MM.1S (cell line): Measurements from ENCODE around the gene CCDC28B.
A peak's percentile ranks its signal among the peaks of the same experiment; 100 is the strongest.

Experiments used
- DNase-seq: peaks from one replicate; pipeline ENCODE4 v3.0.0-alpha.2; 2015
- H2AFZ ChIP-seq: fragments of 300-600 bp; sonication (generic); 2 replicates; pipeline ENCODE4 v1.6.0; 2016; ENCODE audit warnings: antibody characterized with exemption, low read length
- H3F3A ChIP-seq: fragments of 300-600 bp; sonication (generic); 2 replicates; pipeline ENCODE4 v1.6.1; 2016; ENCODE audit warnings: mild to moderate bottlenecking, antibody characterized with exemption, low read length, moderate library complexity, mixed read lengths; ENCODE audit not compliant: insufficient read depth
- H3K27ac ChIP-seq: fragments of 300-600 bp; sonication (generic); 2 replicates; pipeline ENCODE4 v1.5.1; 2016; ENCODE audit warnings: mild to moderate bottlenecking, low read length
- H3K27me3 ChIP-seq: fragments of 300-600 bp; sonication (generic); replicated peaks from 2 replicates; pipeline ENCODE4 v1.6.0; 2016; ENCODE audit warnings: low read length; ENCODE audit not compliant: insufficient read depth
- H3K36me3 ChIP-seq: fragments of 300-600 bp; sonication (generic); replicated peaks from 2 replicates; pipeline ENCODE4 v1.6.1; 2016; ENCODE audit warnings: mild to moderate bottlenecking, low read length, mixed read lengths; ENCODE audit not compliant: insufficient read depth
- H3K4me1 ChIP-seq: fragments of 300-600 bp; sonication (generic); 2 replicates; pipeline ENCODE4 v1.6.1; 2016; ENCODE audit warnings: low read length, mixed read lengths
- H3K4me2 ChIP-seq: fragments of 300-600 bp; sonication (generic); 2 replicates; pipeline ENCODE4 v1.6.0; 2016; ENCODE audit warnings: low read depth, low read length
- H3K4me3 ChIP-seq: fragments of 300-600 bp; sonication (generic); 2 replicates; pipeline ENCODE4 v1.5.1; 2016; ENCODE audit warnings: low read length, mixed read lengths
- H3K79me2 ChIP-seq: fragments of 300-600 bp; sonication (generic); 2 replicates; pipeline ENCODE4 v1.6.1; 2016; ENCODE audit warnings: mixed run types, low read length, mixed read lengths
- H3K9ac ChIP-seq: fragments of 300-600 bp; sonication (generic); 2 replicates; pipeline ENCODE4 v1.6.1; 2016; ENCODE audit warnings: low read length, mixed read lengths
- H3K9me2 ChIP-seq: fragments of 300-600 bp; sonication (generic); replicated peaks from 2 replicates; pipeline ENCODE4 v1.6.1; 2016; ENCODE audit warnings: mild to moderate bottlenecking, low read length, mixed read lengths; ENCODE audit not compliant: insufficient read depth
- H3K9me3 ChIP-seq: fragments of 300-600 bp; sonication (generic); replicated peaks from 2 replicates; pipeline ENCODE4 v1.6.1; 2016; ENCODE audit warnings: mild to moderate bottlenecking, low read length, mixed read lengths; ENCODE audit not compliant: insufficient read depth
- H4K20me1 ChIP-seq: fragments of 300-600 bp; sonication (generic); 2 replicates; pipeline ENCODE4 v1.6.1; 2016; ENCODE audit warnings: mild to moderate bottlenecking, low read length, moderate library complexity, mixed read lengths; ENCODE audit not compliant: insufficient read depth
- EZH2 ChIP-seq: fragments of 300-600 bp; sonication (generic); optimal IDR thresholded peaks from 2 replicates; pipeline ENCODE3; 2017; ENCODE audit warnings: low read depth, mild to moderate bottlenecking, antibody characterized with exemption, low read length, mixed read lengths
- EZH2phosphoT487 ChIP-seq: fragments of 300-600 bp; sonication (generic); IDR thresholded peaks from 2 replicates; pipeline ENCODE4 v1.6.1; 2018; ENCODE audit warnings: antibody characterized with exemption, low read length
- TF ChIP-seq, protein P1 (sequence below): fragments of 300-600 bp; sonication (generic); IDR thresholded peaks from 2 replicates; pipeline ENCODE4 v1.5.1; 2016; ENCODE audit warnings: antibody characterized with exemption, low read length, mixed read lengths

Gene CCDC28B

GRCh38 chr1:32181563-32181962 lies 18.8 kb upstream of the CCDC28B start:
- no peak overlapping the region for H3K9ac ChIP-seq
- H3K9me2 ChIP-seq = no peaks in the 10 kb centered on the region
- peaks cover 17% of the 10 kb centered on the region for H3K36me3 ChIP-seq
- peaks cover 14% of the 10 kb centered on the region for H3F3A ChIP-seq
- H3K27ac ChIP-seq = no peak overlapping the region
- no peak overlapping the region for H2AFZ ChIP-seq
- peaks cover 59% of the 10 kb centered on the region for H3K79me2 ChIP-seq
- H3K4me2 ChIP-seq = peak overlapping the region; percentile 93; the same call in 1 of the 2 replicates
- H3K27me3 ChIP-seq = no peaks in the 10 kb centered on the region
- no peaks in the 10 kb centered on the region for H3K9me3 ChIP-seq
- H3K4me3 ChIP-seq = no peak overlapping the region
- H3K4me1 ChIP-seq = peaks cover 16% of the 10 kb centered on the region
- no peak for DNase-seq
- TF ChIP-seq, protein P1, sequence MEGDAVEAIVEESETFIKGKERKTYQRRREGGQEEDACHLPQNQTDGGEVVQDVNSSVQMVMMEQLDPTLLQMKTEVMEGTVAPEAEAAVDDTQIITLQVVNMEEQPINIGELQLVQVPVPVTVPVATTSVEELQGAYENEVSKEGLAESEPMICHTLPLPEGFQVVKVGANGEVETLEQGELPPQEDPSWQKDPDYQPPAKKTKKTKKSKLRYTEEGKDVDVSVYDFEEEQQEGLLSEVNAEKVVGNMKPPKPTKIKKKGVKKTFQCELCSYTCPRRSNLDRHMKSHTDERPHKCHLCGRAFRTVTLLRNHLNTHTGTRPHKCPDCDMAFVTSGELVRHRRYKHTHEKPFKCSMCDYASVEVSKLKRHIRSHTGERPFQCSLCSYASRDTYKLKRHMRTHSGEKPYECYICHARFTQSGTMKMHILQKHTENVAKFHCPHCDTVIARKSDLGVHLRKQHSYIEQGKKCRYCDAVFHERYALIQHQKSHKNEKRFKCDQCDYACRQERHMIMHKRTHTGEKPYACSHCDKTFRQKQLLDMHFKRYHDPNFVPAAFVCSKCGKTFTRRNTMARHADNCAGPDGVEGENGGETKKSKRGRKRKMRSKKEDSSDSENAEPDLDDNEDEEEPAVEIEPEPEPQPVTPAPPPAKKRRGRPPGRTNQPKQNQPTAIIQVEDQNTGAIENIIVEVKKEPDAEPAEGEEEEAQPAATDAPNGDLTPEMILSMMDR = no peak
- no peak for TF ChIP-seq EZH2
- no peaks in the 10 kb centered on the region for H4K20me1 ChIP-seq

DNA sequence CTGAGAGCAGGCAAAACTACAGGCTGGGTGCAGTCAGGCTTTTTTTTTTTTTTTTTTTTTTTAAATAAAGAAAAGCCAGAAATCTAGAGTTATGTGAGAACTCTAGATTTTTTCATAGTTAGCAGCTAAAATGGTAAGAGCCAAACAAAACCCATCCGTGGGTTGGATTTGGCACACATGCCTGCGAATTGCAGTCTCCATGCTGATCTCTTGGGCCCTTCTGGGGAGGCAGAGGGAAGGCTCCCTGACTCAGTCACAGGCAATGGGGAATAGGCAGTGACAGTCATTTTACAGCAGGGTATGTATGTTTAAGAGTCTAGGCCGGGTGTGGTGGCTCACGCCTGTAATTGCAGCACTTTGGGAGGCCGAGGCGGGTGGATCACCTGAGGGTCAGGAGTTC lies 18.3 kb upstream of the CCDC28B start:
- Histone ChIP-seq H3K9me2 (no peaks in the 10 kb centered on the region), H3K4me2 (no peak overlapping the region), H3K27ac (no peak overlapping the region), H3K9ac (no peak overlapping the region), H2AFZ (no peak overlapping the region), H3K36me3 (peaks cover 17% of the 10 kb centered on the region), H3K9me3 (no peaks in the 10 kb centered on the region), H4K20me1 (no peaks in the 10 kb centered on the region), H3F3A (peaks cover 14% of the 10 kb centered on the region), H3K4me3 (no peak overlapping the region), H3K79me2 (peaks cover 64% of the 10 kb centered on the region), H3K4me1 (peaks cover 16% of the 10 kb centered on the region), H3K27me3 (no peaks in the 10 kb centered on the region)
- DNase-seq = no peak
- TF ChIP-seq, protein P1 = no peak
- TF ChIP-seq EZH2 = no peak

DNA sequence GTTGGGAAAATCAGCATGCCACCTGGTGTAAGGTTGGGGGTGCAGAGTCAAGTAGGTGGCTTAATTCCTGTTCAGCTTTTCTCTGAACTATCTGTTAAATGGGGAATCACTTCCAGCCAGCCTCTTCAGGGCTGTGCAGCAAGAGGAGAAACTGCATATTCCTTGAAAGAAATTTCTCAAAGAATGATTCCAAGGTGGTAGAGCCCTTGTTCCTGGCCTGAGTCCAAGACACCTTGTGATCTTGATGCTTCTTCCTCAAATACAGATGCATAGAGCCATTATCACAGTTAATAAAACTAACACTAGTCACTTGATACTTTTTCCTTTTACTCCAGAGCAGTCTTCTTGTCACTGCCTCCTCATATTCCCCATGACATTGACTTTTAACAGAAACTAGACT lies 15.7 kb upstream of the CCDC28B start:
- Histone ChIP-seq H3K9me2 (no peaks in the 10 kb centered on the region), H3K9ac (no peak overlapping the region), H2AFZ (no peak overlapping the region), H3K79me2 (peaks cover 73% of the 10 kb centered on the region), H3K9me3 (no peaks in the 10 kb centered on the region), H3K4me3 (no peak overlapping the region), H3K4me2 (no peak overlapping the region), H3F3A (peaks cover 4% of the 10 kb centered on the region; the same call in 1 of the 2 replicates), H3K27ac (no peak overlapping the region), H3K4me1 (peaks cover 8% of the 10 kb centered on the region; the same call in 1 of the 2 replicates), H3K36me3 (peaks cover 26% of the 10 kb centered on the region), H3K27me3 (no peaks in the 10 kb centered on the region), H4K20me1 (no peaks in the 10 kb centered on the region)
- no peak for DNase-seq
- no peak for TF ChIP-seq EZH2phosphoT487
- TF ChIP-seq, protein P1 = no peak

GRCh38 chr1:32186077-32186476 lies 14.3 kb upstream of the CCDC28B start:
- peaks cover 24% of the 10 kb centered on the region for H3K36me3 ChIP-seq
- H3F3A ChIP-seq = no peaks in the 10 kb centered on the region
- no peak overlapping the region for H3K4me2 ChIP-seq
- no peaks in the 10 kb centered on the region for H3K9me2 ChIP-seq
- peaks cover 60% of the 10 kb centered on the region for H3K79me2 ChIP-seq
- H3K4me1 ChIP-seq = peaks cover 1% of the 10 kb centered on the region; the same call in 1 of the 2 replicates
- no peak overlapping the region for H2AFZ ChIP-seq
- no peak for TF ChIP-seq EZH2
- TF ChIP-seq, protein P1 = no peak
- no peak overlapping the region for H3K9ac ChIP-seq
- no peak overlapping the region for H3K27ac ChIP-seq
- no peaks in the 10 kb centered on the region for H4K20me1 ChIP-seq
- no peaks in the 10 kb centered on the region for H3K27me3 ChIP-seq
- no peaks in the 10 kb centered on the region for H3K9me3 ChIP-seq
- H3K4me3 ChIP-seq = no peak overlapping the region
- DNase-seq = no peak
